ENCODE data around the gene MST1R.

GRCh38 chr3:49879721-49880120 is 24.0 kb downstream of the MST1R start:
- TF ChIP-seq, protein P1, sequence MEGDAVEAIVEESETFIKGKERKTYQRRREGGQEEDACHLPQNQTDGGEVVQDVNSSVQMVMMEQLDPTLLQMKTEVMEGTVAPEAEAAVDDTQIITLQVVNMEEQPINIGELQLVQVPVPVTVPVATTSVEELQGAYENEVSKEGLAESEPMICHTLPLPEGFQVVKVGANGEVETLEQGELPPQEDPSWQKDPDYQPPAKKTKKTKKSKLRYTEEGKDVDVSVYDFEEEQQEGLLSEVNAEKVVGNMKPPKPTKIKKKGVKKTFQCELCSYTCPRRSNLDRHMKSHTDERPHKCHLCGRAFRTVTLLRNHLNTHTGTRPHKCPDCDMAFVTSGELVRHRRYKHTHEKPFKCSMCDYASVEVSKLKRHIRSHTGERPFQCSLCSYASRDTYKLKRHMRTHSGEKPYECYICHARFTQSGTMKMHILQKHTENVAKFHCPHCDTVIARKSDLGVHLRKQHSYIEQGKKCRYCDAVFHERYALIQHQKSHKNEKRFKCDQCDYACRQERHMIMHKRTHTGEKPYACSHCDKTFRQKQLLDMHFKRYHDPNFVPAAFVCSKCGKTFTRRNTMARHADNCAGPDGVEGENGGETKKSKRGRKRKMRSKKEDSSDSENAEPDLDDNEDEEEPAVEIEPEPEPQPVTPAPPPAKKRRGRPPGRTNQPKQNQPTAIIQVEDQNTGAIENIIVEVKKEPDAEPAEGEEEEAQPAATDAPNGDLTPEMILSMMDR (IDR thresholded peaks at IDR 0.05): no peak
- TF ChIP-seq ZFX (IDR thresholded peaks at IDR 0.05; ENCODE audit: borderline replicate concordance): no peak
